ENCODE data around the gene UBE2QL1. TPM values are rescaled to one million over a fixed set of nuclear protein-coding genes. Genes with fewer than 3 reads are reported as not detected.

Gene UBE2QL1
- total RNA-seq, 1 experiment from 2014 or later, result 0.11 TPM

- TF ChIP-seq, protein P1, sequence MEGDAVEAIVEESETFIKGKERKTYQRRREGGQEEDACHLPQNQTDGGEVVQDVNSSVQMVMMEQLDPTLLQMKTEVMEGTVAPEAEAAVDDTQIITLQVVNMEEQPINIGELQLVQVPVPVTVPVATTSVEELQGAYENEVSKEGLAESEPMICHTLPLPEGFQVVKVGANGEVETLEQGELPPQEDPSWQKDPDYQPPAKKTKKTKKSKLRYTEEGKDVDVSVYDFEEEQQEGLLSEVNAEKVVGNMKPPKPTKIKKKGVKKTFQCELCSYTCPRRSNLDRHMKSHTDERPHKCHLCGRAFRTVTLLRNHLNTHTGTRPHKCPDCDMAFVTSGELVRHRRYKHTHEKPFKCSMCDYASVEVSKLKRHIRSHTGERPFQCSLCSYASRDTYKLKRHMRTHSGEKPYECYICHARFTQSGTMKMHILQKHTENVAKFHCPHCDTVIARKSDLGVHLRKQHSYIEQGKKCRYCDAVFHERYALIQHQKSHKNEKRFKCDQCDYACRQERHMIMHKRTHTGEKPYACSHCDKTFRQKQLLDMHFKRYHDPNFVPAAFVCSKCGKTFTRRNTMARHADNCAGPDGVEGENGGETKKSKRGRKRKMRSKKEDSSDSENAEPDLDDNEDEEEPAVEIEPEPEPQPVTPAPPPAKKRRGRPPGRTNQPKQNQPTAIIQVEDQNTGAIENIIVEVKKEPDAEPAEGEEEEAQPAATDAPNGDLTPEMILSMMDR (conservative IDR thresholded peaks at IDR 0.05), result no peak
- Histone ChIP-seq H3K9me3 (ENCODE audit: control insufficient read depth, low read depth, low read length) (no peaks in the 10 kb centered on the region), H2BK15ac (ENCODE audit: low read depth, low read length) (no peak overlapping the region), H4K20me1 (ENCODE audit: control insufficient read depth, insufficient read depth, insufficient read length) (no peaks in the 10 kb centered on the region), H2AK5ac (ENCODE audit: insufficient read length, low read length) (no peak overlapping the region), H2AFZ (ENCODE audit: low read length) (no peak overlapping the region), H3K9ac (ENCODE audit: extremely low read depth, insufficient read length, low read length) (no peak overlapping the region), H4K8ac (replicated peaks; ENCODE audit: insufficient read length, low read depth, low read length) (no peak overlapping the region), H4K5ac (ENCODE audit: insufficient read length, low read depth, low read length) (no peak overlapping the region), H3K27ac (ENCODE audit: insufficient read length, low read depth, low read length) (no peak overlapping the region), H2BK12ac (ENCODE audit: insufficient read length, low read depth, low read length) (no peak overlapping the region), H3K79me2 (ENCODE audit: insufficient read depth, low read length) (no peaks in the 10 kb centered on the region), H2BK120ac (ENCODE audit: low read depth, low read length, poor library complexity, severe bottlenecking) (no peak overlapping the region), H3K4ac (ENCODE audit: low read depth, low read length) (no peak overlapping the region), H3K18ac (ENCODE audit: insufficient read length, low read depth, low read length) (no peak overlapping the region), H3K23ac (ENCODE audit: insufficient read length, low read depth, low read length) (no peak overlapping the region), H3K27me3 (ENCODE audit: insufficient read depth, low read length) (no peaks in the 10 kb centered on the region), H3K79me1 (ENCODE audit: insufficient read depth, low read depth, low read length, poor library complexity, severe bottlenecking) (no peaks in the 10 kb centered on the region), H3K56ac (ENCODE audit: insufficient read length, low read depth, low read length) (no peak overlapping the region), H3K4me2 (ENCODE audit: insufficient read depth, insufficient read length, low read length) (no peak overlapping the region), H3K23me2 (ENCODE audit: insufficient read length, low read depth, low read length, poor library complexity, severe bottlenecking) (no peaks in the 10 kb centered on the region), H2BK20ac (ENCODE audit: low read depth, low read length, poor library complexity, severe bottlenecking) (no peak overlapping the region), H3K4me1 (ENCODE audit: insufficient read depth, low read length) (no peaks in the 10 kb centered on the region), H4K91ac (ENCODE audit: insufficient read length, low read depth, low read length) (no peak overlapping the region), H2BK5ac (ENCODE audit: insufficient read length, low read length) (no peak overlapping the region), H3K14ac (ENCODE audit: insufficient read depth, low read length) (no peak overlapping the region), H3T11ph (ENCODE audit: low read length) (no peak overlapping the region)
- no peak for DNase-seq
- no CpG with 5 or more reads among the region's 6 CpGs for WGBS (ENCODE audit: extremely low coverage, insufficient read length, low lambda C conversion rate)
- Mint-ChIP-seq H3K27me3 (ENCODE audit: low read depth) (peaks cover 52% of the 10 kb centered on the region), H3K4me3 (no peak overlapping the region), H3K36me3 (ENCODE audit: insufficient read depth in 1 of 3, low read depth in 3 of 3) (no peaks in the 10 kb centered on the region; a peak in 2 of 7 replicates), H3K27ac (no peak overlapping the region), H3K4me1 (peaks cover 0 to 2% of the 10 kb centered on the region in 2 experiments; a peak in 1 of 4 replicates), H3K9me3 (peaks cover 10 to 11% of the 10 kb centered on the region in 2 experiments)
These were observed 17.2 kb upstream of the UBE2QL1 start for GRCh38 chr5:6431214-6432195.
